Measurements from ENCODE around the gene MGLL. TPM values are rescaled to one million over a fixed set of nuclear protein-coding genes. Genes with fewer than 3 reads are reported as not detected.
A peak's percentile ranks its signal among the peaks of the same experiment; 100 is the strongest.

MGLL gene
- total RNA-seq, 1 donor from 2014 or later, result 0.97 TPM

DNA sequence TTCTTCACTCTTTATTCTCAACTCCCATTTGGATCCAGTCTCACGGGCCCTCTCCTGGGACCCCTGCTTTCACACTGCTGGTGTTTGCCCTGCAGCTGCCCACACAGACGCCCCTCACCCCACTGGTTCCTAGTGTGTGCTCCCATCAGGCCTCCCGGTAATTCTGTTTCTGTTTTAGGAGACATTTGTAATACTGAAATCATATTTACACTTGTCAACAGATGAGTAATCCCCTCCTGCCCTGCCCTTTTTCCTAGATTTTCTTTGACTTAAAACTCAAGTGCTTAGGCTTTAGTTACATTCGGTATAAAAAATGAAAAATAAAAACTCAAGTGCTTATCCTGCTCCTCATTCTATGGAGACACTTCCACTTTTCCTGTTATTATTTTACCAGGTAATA lies 167.9 kb downstream of the MGLL start:
- Mint-ChIP-seq H3K9me3 (ENCODE audit: unreplicated experiment) (no peaks in the 10 kb centered on the region), H3K4me1 (ENCODE audit: unreplicated experiment) (no peaks in the 10 kb centered on the region), H3K36me3 (ENCODE audit: low read depth, unreplicated experiment) (no peaks in the 10 kb centered on the region), H3K27me3 (ENCODE audit: unreplicated experiment) (peaks cover 2% of the 10 kb centered on the region), H3K4me3 (ENCODE audit: unreplicated experiment) (no peak overlapping the region), H3K27ac (ENCODE audit: unreplicated experiment) (no peak overlapping the region)
- TF ChIP-seq, protein P1, sequence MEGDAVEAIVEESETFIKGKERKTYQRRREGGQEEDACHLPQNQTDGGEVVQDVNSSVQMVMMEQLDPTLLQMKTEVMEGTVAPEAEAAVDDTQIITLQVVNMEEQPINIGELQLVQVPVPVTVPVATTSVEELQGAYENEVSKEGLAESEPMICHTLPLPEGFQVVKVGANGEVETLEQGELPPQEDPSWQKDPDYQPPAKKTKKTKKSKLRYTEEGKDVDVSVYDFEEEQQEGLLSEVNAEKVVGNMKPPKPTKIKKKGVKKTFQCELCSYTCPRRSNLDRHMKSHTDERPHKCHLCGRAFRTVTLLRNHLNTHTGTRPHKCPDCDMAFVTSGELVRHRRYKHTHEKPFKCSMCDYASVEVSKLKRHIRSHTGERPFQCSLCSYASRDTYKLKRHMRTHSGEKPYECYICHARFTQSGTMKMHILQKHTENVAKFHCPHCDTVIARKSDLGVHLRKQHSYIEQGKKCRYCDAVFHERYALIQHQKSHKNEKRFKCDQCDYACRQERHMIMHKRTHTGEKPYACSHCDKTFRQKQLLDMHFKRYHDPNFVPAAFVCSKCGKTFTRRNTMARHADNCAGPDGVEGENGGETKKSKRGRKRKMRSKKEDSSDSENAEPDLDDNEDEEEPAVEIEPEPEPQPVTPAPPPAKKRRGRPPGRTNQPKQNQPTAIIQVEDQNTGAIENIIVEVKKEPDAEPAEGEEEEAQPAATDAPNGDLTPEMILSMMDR (IDR thresholded peaks at IDR 0.05; ENCODE audit: unreplicated experiment), result no peak
- DNase-seq (ENCODE audit: low spot score), result no peak

DNA sequence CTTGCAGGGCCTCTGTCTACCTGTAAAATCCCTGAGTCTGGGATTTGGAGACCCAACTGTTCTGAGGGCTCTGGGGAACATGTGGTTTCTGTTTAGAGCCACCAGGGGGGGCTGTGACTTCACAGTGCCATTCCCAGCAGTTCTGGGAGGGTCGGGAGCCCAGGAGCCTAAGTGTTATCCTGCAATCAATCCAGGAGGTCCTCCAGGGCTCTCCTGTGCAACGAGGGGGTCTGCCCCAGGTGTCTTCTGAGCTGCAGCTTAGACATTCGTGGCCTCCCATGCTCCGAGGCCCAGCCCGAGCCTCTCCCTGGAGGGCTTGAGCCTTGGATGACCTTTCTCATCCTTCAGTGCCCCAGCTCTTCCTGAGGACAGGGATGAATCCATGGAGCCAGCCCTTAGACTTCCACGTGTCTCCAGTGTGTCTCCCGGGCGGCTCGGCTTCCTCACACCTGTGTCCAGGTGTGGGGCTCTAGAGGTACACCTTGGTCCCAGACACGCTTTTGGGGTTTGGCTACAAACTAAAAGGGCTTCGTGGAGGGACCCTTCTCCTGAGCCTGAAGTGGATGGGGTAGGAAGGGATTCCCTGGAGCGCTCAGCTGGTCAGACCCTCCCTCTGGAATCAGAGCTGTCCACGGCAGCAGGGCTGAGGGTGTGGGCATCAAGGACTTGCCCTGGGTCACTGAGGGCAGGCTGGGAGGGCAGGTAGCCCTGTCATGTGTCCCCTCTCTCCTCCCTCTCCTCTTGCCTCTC lies 169.9 kb downstream of the MGLL start:
- Mint-ChIP-seq H3K36me3 (ENCODE audit: low read depth, unreplicated experiment) (no peaks in the 10 kb centered on the region), H3K9me3 (ENCODE audit: unreplicated experiment) (no peaks in the 10 kb centered on the region), H3K4me1 (ENCODE audit: unreplicated experiment) (no peaks in the 10 kb centered on the region), H3K4me3 (ENCODE audit: unreplicated experiment) (no peak overlapping the region), H3K27me3 (ENCODE audit: unreplicated experiment) (peaks cover 2% of the 10 kb centered on the region), H3K27ac (ENCODE audit: unreplicated experiment) (no peak overlapping the region)
- peak; percentile 66 for DNase-seq (ENCODE audit: low spot score)
- TF ChIP-seq, protein P1 (IDR thresholded peaks at IDR 0.05; ENCODE audit: unreplicated experiment), result peak; percentile 73

DNA sequence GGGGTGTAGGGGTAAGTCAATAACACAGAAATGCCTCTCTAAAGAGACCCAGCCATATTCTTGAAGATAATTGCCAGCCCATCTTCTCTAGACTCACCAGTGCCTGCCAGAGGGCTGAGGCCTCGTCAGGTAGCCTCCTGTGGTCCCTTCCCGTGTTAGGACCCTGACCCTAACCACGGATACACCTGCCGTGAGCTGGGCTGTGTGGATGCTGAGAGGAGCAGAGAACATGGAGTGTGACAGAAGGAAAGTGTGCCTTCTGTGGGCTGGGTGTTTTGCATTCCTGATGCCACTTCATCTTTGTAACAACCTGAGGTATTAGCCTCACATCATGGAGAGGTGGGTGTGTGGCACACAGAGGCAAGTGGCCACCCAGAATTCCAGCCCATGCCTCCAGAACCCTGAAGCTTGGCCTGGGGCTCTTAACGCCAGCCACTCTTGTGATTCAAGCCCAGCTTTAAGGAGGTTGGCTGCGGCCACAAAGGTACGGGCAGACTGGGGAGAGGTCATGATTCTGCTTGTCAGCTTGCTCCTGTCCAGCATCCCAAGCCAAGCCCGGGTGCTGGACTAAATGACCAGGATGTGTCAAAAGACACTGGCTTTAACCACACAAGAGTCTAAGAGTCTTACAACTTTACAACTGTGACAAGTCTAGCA lies 170.7 kb downstream of the MGLL start:
- Mint-ChIP-seq H3K4me3 (ENCODE audit: unreplicated experiment) (no peak overlapping the region), H3K27ac (ENCODE audit: unreplicated experiment) (no peak overlapping the region), H3K4me1 (ENCODE audit: unreplicated experiment) (no peaks in the 10 kb centered on the region), H3K27me3 (ENCODE audit: unreplicated experiment) (peaks cover 2% of the 10 kb centered on the region), H3K9me3 (ENCODE audit: unreplicated experiment) (no peaks in the 10 kb centered on the region), H3K36me3 (ENCODE audit: low read depth, unreplicated experiment) (no peaks in the 10 kb centered on the region)
- no peak for DNase-seq (ENCODE audit: low spot score)
- TF ChIP-seq, protein P1 (IDR thresholded peaks at IDR 0.05; ENCODE audit: unreplicated experiment), result no peak

DNA sequence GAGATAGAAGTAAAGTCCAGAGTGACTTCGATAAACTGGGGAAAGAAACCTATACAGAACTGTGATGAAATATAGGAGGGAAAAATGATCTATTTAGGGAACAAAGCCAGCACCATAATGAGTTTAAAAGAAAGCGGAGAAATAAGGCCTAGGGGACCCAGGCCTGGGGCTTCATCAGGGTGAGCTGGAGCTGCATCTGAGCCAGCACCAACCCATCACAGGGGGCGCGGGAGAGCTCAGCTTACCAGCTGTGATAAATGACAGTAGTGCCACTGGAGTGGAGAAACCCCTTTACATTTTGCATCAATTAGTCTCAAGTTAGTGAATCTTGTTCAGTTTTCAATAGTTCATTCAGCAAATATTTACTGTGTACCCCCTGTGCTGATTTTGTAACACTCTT lies 172.1 kb downstream of the MGLL start:
- no peaks in the 10 kb centered on the region for H3K4me1 Mint-ChIP-seq (ENCODE audit: unreplicated experiment)
- H3K4me3 Mint-ChIP-seq (ENCODE audit: unreplicated experiment), result no peak overlapping the region
- H3K9me3 Mint-ChIP-seq (ENCODE audit: unreplicated experiment), result no peaks in the 10 kb centered on the region
- no peak overlapping the region for H3K27ac Mint-ChIP-seq (ENCODE audit: unreplicated experiment)
- no peak for DNase-seq (ENCODE audit: low spot score)
- H3K27me3 Mint-ChIP-seq (ENCODE audit: unreplicated experiment), result peaks cover 2% of the 10 kb centered on the region
- TF ChIP-seq, protein P1 (IDR thresholded peaks at IDR 0.05; ENCODE audit: unreplicated experiment), result no peak
- H3K36me3 Mint-ChIP-seq (ENCODE audit: low read depth, unreplicated experiment), result no peaks in the 10 kb centered on the region

DNA sequence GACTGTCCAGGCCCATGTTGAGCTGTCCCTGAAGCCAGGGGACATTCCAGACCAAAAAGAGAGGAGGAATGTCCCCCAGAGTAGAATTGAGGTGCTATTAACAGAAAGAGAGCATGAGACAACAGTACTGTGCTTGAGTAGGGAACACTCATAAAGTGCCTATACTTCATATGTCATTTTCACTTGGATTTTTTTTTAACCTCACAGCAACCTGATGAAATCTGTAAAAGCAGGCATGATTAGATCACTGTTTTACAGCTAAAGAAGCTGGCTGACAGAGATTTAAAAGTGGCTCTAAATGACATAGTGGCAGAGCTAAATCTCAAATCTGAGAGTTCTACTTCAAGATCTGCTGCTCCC lies 174.5 kb downstream of the MGLL start:
- Mint-ChIP-seq H3K4me3 (ENCODE audit: unreplicated experiment) (no peak overlapping the region), H3K4me1 (ENCODE audit: unreplicated experiment) (peaks cover 13% of the 10 kb centered on the region), H3K36me3 (ENCODE audit: low read depth, unreplicated experiment) (no peaks in the 10 kb centered on the region), H3K9me3 (ENCODE audit: unreplicated experiment) (no peaks in the 10 kb centered on the region), H3K27me3 (ENCODE audit: unreplicated experiment) (peaks cover 2% of the 10 kb centered on the region), H3K27ac (ENCODE audit: unreplicated experiment) (no peak overlapping the region)
- DNase-seq (ENCODE audit: low spot score), result no peak
- TF ChIP-seq, protein P1 (IDR thresholded peaks at IDR 0.05; ENCODE audit: unreplicated experiment), result no peak
